Stimulated activated CD4-positive, alpha-beta T cell treated with anti-CD3 and anti-CD28 coated beads, Interleukin-12 subunit alpha, Interleukin-12 subunit beta, amount 100 ng/mL, for 48 hours (primary cell): ENCODE results near the gene PROS1.
"Not testable (repeated sequence)": the region's sequence is repeated elsewhere in the genome, so short reads cannot be mapped to it uniquely, and the experiment has no call there.

Experiments
- DNase-seq, 3 donors: peaks; one replicate each; pipeline ENCODE4 v3.0.0-alpha.2; 2020; ENCODE audit warnings: low read depth in 2 of 3, low spot score in 1 of 3

The PROS1 gene

DNA sequence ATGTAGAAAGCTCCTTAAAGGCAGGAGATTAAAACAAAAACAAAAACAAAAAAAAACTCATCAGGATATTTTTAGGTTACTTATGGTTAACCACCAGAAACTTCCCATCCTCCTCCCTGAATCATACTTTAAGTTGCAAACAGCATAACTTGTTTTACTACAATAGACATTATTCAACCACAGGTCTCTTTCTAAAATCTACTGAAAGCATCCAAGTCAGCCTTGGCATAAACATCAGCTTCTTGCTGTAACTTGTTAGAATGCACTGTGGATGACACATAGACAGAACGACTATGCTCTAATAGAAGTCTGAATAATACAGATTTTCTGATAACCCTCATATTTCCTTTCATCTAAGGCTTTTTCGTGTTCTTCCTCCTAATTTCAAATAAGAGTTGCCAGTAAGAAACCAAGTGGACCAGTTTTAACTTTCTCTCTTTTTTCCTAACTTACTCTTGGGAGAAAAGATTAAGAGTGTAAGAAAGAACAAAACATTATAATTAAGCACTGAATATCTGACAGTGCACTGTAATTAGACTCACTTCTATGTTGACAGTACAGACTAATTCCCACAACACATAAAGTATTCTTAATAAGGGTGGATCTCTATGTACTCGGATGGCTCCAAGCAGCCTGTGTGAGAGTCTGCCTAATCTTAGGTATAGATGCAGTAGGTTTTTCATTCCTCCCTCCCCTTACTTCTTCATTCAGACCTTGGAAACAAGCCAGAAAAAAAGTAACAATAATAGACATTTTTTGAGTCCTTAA, 95.3 kb downstream of the PROS1 start:
- DNase-seq: not testable (repeated sequence)

DNA sequence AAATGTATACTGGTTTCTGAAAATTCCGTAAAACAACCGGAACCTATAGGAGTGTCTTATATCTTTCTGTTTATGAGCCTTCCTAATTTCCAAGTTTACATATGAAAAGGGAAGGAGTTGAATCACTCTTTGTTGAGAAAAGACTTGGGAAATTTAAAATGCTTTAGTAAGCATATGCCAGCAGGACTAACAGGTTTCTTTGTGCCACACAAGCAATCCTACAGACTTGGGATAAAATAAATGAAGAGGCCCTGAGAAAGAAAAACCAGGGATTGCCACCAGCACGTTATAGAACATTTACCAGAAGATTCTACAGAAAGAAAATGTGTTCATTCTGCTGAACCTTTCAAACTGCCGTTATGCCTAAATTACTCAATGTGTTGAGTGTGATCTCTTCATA, 96.3 kb downstream of the PROS1 start:
- DNase-seq: not testable (repeated sequence)

DNA sequence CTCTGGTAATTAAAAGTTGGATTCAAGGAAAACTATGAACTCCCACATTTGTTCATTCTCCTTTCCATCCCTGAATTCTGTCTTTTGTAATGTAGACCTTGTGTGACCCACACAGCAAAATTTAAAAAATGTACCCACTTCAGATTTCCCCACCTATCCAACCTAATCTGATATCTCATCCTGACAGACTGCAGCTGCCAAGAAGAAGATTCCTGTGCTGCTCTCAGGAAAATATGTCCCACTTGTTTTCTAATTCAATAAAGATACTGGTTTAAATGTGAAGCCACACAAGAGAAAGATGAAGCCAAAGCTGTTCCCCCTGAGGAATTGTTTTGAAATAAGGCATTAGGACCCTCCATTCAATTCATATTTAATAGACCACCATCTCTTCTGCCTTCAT, 100.3 kb downstream of the PROS1 start:
- DNase-seq: not testable (repeated sequence)

DNA sequence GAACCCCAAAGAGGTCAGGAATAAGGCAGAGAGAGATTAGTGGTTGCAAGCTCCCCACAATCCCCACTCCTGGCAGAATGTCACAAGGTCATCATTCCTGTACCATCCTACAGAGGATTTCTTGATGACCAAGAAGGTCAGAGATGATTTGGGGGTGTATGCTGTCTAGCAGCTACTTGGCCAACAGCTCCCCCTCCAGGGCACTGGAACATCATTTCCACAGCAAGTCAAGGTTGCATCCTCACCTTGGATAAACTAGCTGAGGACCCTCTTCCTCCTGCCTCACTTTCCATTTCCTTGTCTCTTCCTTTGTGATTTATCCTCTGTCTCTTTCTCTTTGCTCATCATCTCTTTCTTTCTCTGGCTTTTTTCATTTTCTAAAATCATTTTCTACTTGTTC, 106.3 kb downstream of the PROS1 start:
- DNase-seq: no peak

DNA sequence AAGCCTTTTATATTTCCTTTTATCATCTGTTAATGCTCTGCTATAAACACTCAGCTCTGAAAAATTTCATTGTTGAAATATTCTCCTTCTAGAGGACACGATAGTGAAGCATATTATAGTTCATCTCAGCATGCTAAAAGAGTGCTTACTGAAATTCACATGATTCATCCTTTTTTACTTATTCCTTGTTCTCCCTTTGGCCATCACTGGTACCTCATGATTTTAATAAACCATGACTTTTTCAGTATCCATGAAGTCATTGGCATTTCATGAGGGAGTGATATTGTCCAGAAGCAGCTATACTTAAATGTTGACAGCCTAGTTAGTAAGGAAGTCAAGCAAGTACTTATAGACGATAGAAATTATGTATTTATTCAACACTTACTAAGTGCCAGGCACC, 112.7 kb downstream of the PROS1 start:
- no peak for DNase-seq

DNA sequence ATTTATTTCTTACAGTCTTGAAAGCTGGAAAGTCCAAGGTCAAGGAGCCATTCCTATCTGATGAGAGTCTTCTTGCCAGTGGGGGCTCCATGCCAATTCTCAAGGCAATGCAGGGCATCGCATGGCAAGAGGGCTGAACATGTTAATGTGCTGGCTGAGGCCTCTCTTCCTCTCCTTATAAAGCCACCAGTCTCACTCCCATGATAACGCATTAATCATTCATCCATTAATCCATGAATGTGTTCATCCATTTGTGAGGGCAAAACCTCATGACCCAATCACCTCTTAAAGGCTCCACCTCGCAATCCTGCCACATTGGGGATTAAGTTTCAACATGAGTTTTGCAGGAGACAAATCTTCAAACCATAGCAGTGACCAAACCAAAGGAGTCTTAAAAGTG, 118.3 kb downstream of the PROS1 start:
- DNase-seq: no peak

DNA sequence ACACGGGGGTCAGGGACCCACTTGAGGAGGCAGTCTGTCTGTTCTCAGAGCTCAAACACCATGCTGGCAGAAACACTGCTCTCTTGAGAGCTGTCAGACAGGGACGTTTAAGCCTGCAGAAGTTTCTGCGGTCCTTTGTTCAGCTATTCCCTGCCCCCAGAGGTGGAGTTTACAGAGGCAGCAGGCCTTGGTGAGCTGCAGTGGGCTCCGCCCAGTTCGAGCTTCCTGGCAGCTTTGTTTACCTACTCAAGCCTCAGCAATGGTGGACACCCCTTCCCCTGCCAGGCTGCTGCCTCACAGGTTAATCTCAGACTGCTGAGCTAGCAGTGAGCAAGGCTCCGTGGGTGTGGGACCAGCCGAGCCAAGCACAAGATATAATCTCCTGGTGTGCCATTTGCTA, 121.5 kb downstream of the PROS1 start:
- DNase-seq: not testable (repeated sequence)

DNA sequence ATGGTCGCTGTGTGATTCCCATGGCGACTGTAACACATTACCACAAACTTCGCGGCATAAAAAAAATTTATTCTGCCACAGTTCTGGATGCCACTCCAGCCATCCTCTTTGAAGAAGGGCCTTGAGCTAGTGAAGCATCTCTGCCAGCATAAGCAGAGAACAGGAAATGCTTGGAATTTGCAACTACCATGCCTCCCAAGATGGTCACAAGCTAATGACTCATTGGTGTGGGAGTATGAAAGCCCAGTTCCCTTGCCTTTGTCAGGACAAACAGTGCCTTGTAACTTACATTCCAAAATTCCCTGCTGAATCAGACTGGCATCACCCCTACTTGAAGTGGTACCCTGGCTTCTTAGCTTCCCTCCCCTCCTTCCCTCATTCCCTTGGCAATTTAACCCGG, 129.7 kb downstream of the PROS1 start:
- DNase-seq: no peak

DNA sequence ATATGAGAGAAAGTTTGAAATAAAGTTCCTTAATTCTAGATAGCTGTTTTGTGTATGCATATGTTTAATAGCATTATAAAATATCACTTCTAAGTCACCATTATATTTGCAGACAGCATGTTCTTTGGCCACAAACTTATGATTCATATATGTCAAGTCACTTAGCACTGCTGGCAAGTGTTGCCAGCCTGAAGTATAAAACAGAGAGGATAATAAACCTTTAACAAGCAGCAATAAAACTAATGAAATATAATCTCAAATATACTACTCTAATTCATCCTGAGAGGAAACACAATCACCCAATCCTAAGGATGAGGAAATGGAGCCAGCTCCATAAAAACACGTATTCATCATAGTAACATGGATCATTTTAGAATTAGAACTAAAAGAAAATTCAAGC, 134.5 kb downstream of the PROS1 start:
- not testable (repeated sequence) for DNase-seq
